ENCODE results near the gene CHODL.

CHODL gene

DNA sequence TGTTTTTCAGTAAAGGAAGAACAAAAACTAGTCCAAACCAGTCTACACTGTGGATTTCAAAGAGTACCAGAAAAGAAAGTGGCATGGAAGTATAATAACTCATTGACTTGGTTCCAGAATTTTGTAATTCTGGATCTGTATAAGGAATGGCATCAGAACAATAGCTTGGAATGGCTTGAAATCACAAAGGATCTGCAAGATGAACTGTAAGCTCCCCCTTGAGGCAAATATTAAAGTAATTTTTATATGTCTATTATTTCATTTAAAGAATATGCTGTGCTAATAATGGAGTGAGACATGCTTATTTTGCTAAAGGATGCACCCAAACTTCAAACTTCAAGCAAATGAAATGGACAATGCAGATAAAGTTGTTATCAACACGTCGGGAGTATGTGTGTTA is 21.3 kb downstream of the CHODL start:
- Histone ChIP-seq H3K27me3 (ENCODE audit: control insufficient read depth, insufficient read depth, low read length) (no peaks in the 10 kb centered on the region), H3K4me2 (ENCODE audit: low read length) (no peak overlapping the region), H3K9me3 (ENCODE audit: control insufficient read depth, low read length) (no peaks in the 10 kb centered on the region), H2AFZ (no peak overlapping the region), H3K4me3 (ENCODE audit: low read depth, low read length) (no peak overlapping the region), H3K4me1 (no peaks in the 10 kb centered on the region), H3K79me2 (no peaks in the 10 kb centered on the region), H3K9ac (no peak overlapping the region), H3K27ac (no peak overlapping the region), H3K36me3 (ENCODE audit: control insufficient read depth, insufficient read depth, low read length) (no peaks in the 10 kb centered on the region)
- no peak for TF ChIP-seq CTCF (IDR thresholded peaks at IDR 0.05)

DNA sequence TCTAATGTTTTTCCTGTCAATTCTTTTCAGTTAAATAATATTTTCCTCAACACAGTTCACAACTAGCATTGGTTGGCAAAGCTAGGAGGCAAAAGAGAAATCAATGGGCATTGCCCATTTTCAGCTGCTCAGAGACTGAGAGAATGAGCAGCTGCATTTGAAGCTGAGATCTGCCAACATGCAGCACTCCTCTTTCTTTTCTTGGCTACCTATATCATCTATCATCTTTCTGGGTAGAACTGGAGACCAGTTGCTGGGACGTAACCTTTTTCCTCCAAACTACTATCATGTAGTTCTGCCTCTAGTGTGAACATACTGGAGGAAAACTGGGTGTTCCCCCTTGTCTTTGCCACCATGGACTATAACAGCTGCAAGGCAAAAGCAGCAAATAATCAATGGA is 22.9 kb downstream of the CHODL start:
- Histone ChIP-seq H3K27ac (no peak overlapping the region), H3K9me3 (ENCODE audit: control insufficient read depth, low read length) (no peaks in the 10 kb centered on the region), H3K4me3 (ENCODE audit: low read depth, low read length) (no peak overlapping the region), H3K9ac (no peak overlapping the region), H3K36me3 (ENCODE audit: control insufficient read depth, insufficient read depth, low read length) (no peaks in the 10 kb centered on the region), H3K79me2 (no peaks in the 10 kb centered on the region), H2AFZ (no peak overlapping the region), H3K4me1 (no peaks in the 10 kb centered on the region), H3K4me2 (ENCODE audit: low read length) (no peak overlapping the region), H3K27me3 (ENCODE audit: control insufficient read depth, insufficient read depth, low read length) (no peaks in the 10 kb centered on the region)
- TF ChIP-seq CTCF (IDR thresholded peaks at IDR 0.05): no peak

DNA sequence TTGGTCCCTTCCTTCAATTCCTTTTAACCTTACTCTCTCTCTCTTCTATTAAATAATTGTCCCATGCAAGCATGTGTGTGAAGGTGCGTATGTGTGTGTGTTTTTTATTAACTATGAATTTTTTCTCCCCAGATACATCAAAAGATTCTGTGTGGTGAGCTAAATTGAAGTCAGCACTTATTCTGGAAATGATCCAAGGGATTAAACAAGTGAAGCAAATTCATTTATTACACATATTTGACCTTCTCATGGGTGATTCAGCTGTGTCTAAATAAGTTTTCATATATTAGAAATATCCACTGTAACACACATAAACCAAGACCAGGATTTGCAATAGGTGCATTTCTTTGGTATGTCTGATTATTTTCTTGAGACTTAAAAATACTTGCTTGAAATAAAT is 24.3 kb downstream of the CHODL start:
- Histone ChIP-seq H3K9ac (no peak overlapping the region), H3K27ac (no peak overlapping the region), H3K36me3 (ENCODE audit: control insufficient read depth, insufficient read depth, low read length) (no peaks in the 10 kb centered on the region), H3K4me3 (ENCODE audit: low read depth, low read length) (no peak overlapping the region), H3K79me2 (no peaks in the 10 kb centered on the region), H3K9me3 (ENCODE audit: control insufficient read depth, low read length) (no peaks in the 10 kb centered on the region), H2AFZ (no peak overlapping the region), H3K4me1 (no peaks in the 10 kb centered on the region), H3K4me2 (ENCODE audit: low read length) (no peak overlapping the region), H3K27me3 (ENCODE audit: control insufficient read depth, insufficient read depth, low read length) (no peaks in the 10 kb centered on the region)
- TF ChIP-seq CTCF (IDR thresholded peaks at IDR 0.05): no peak

GRCh38 chr21:18269856-18270255 is 25.2 kb downstream of the CHODL start:
- no peaks in the 10 kb centered on the region for H3K9me3 ChIP-seq (ENCODE audit: control insufficient read depth, low read length)
- no peaks in the 10 kb centered on the region for H3K27me3 ChIP-seq (ENCODE audit: control insufficient read depth, insufficient read depth, low read length)
- H3K79me2 ChIP-seq: no peaks in the 10 kb centered on the region
- no peak overlapping the region for H2AFZ ChIP-seq
- H3K9ac ChIP-seq: no peak overlapping the region
- no peaks in the 10 kb centered on the region for H3K36me3 ChIP-seq (ENCODE audit: control insufficient read depth, insufficient read depth, low read length)
- no peak overlapping the region for H3K4me2 ChIP-seq (ENCODE audit: low read length)
- no peak overlapping the region for H3K27ac ChIP-seq
- H3K4me3 ChIP-seq (ENCODE audit: low read depth, low read length): no peak overlapping the region
- TF ChIP-seq CTCF (IDR thresholded peaks at IDR 0.05): no peak
- no peaks in the 10 kb centered on the region for H3K4me1 ChIP-seq

DNA sequence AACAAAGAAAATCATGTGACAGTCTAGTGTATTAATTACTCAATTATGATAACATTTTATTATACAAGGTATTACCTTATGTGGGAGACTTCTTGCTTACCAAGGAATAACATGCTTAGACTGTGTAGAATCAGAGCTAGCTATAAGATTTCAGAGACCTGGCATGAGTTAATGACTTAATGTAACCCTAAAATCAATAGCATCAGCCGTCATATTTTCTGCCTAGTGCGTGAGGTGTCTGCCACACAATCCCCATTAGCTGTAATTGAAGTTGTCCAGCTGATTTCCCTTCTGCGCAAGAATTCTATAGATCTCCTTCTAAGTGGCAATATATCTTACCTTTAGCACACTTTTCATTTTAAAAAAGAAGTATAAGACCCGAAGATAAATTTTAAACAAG is 28.8 kb downstream of the CHODL start:
- no peak for TF ChIP-seq CTCF (IDR thresholded peaks at IDR 0.05)
- Histone ChIP-seq H3K27ac (no peak overlapping the region), H3K9me3 (ENCODE audit: control insufficient read depth, low read length) (no peaks in the 10 kb centered on the region), H3K27me3 (ENCODE audit: control insufficient read depth, insufficient read depth, low read length) (no peaks in the 10 kb centered on the region), H2AFZ (no peak overlapping the region), H3K9ac (no peak overlapping the region), H3K36me3 (ENCODE audit: control insufficient read depth, insufficient read depth, low read length) (no peaks in the 10 kb centered on the region), H3K4me1 (no peaks in the 10 kb centered on the region), H3K4me2 (ENCODE audit: low read length) (no peak overlapping the region), H3K4me3 (ENCODE audit: low read depth, low read length) (no peak overlapping the region), H3K79me2 (no peaks in the 10 kb centered on the region)

Measured in parathyroid adenoma (tissue), 2 donors.